GM10847 (cell line): ENCODE data around the gene ARID5B.

Experiments
- POLR2A ChIP-seq: IDR thresholded peaks from 2 replicates; pipeline ENCODE4 v1.6.1; 2011; ENCODE audit not compliant: insufficient read length; ENCODE audit errors: extremely low read depth

ARID5B gene

GRCh38 chr10:62059217-62059920 lies 157.9 kb downstream of the ARID5B start:
- no peak for TF ChIP-seq POLR2A

GRCh38 chr10:62062028-62062427 lies 160.5 kb downstream of the ARID5B start:
- TF ChIP-seq POLR2A, result no peak

GRCh38 chr10:62062752-62063512 lies 161.4 kb downstream of the ARID5B start:
- TF ChIP-seq POLR2A, result no peak

GRCh38 chr10:62063795-62064472 lies 162.4 kb downstream of the ARID5B start:
- no peak for TF ChIP-seq POLR2A

- TF ChIP-seq POLR2A, result no peak
These were observed 166.1 kb downstream of the ARID5B start for GRCh38 chr10:62067560-62067959.

- TF ChIP-seq POLR2A, result no peak
These were observed 167.0 kb downstream of the ARID5B start for GRCh38 chr10:62068464-62068863.

- TF ChIP-seq POLR2A, result no peak
These were observed 168.1 kb downstream of the ARID5B start for GRCh38 chr10:62069452-62070178.

GRCh38 chr10:62071846-62072281 lies 170.4 kb downstream of the ARID5B start:
- no peak for TF ChIP-seq POLR2A

GRCh38 chr10:62072901-62073300 lies 171.4 kb downstream of the ARID5B start:
- no peak for TF ChIP-seq POLR2A

- TF ChIP-seq POLR2A, result no peak
These were observed 171.9 kb downstream of the ARID5B start for GRCh38 chr10:62073429-62073828.

- TF ChIP-seq POLR2A, result no peak
These were observed 173.9 kb downstream of the ARID5B start for GRCh38 chr10:62075414-62075813.

- TF ChIP-seq POLR2A, result no peak
These were observed 174.4 kb downstream of the ARID5B start for GRCh38 chr10:62075912-62076311.

- TF ChIP-seq POLR2A, result no peak
These were observed 175.4 kb downstream of the ARID5B start for GRCh38 chr10:62076891-62077290.

- TF ChIP-seq POLR2A, result no peak
These were observed 176.0 kb downstream of the ARID5B start for GRCh38 chr10:62077330-62078015.
